NCI-H748 (cell line): ENCODE measurements around the gene SH2D7.

Experiments used
- DNase-seq: peaks from one replicate; lab custom pipeline; 2025; ENCODE audit not compliant: unreplicated experiment; lab: John Stamatoyannopoulos, UW

SH2D7 gene

DNA sequence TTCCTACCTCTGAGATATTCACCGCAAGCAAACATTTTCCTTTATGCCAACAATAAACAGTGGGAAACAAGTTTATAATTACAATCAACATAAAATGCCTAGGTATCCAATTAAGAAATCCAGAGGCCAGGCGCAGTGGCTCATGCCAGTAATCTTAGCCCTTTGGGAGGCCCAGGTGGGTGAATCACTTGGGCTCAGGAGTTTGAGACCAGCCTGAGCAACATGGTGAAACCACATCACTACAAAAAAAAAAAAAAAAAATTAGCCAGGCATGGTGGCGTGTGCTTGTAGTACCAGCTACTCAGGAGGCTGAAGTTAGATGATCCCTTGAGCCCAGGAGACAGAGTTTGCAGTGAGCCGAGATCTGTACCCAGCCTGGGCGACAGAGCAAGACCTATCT, 32.1 kb upstream of the SH2D7 start:
- no peak for DNase-seq

- peak; percentile 13 for DNase-seq
Observed at GRCh38 chr15:78061963-78062427, 30.4 kb upstream of the SH2D7 start.

DNA sequence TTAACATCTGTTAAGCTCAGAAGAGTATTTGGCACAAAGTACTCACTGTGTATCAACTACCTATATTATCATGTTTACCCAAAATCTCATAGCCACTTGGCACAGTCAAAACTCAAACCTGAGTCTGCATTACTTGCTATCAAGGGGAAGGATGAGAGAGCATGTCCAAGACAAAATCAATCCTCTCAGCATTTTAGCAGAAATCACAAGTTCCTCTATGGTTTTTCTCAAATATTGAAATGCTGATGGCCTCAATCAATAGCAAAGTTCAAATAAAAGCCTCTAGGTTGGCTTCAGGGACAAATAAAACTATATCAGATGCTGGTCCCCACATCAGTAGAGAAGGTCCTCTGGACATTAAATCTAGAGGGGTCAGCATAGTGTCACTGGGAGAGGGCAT, 29.1 kb upstream of the SH2D7 start:
- DNase-seq = peak; percentile 5

GRCh38 chr15:78063970-78064385, 28.4 kb upstream of the SH2D7 start:
- no peak for DNase-seq

GRCh38 chr15:78064544-78064943, 27.8 kb upstream of the SH2D7 start:
- DNase-seq = no peak

DNA sequence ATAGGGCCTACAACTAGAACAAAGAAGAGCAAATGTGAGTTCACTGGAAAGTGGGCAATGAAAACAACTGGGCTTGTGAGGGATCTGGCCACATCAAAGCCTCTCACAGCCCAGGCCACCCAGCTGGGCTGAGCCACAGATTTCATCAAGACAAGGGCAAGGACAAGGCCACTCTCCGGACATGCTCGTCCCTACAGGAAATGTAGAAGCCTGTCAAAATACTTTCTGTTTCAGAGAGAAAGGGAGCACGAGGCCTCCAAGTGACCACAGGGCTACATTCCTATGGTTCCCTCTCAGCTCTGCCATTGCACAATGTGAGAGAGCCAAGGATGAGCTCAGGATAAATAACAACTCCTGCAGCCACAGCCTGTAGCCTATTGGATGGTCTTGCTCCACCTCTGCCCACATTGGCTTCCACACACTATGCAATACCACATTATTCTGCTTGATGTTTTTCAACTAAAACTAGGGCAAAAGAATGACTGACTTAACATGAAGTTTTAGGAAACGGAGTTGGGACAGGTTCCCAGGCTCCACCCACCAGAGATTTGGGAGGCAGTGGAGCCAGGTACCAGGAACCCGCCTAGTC, 27.0 kb upstream of the SH2D7 start:
- no peak for DNase-seq

GRCh38 chr15:78065973-78066946, 26.1 kb upstream of the SH2D7 start:
- DNase-seq = no peak

GRCh38 chr15:78067328-78068228, 24.8 kb upstream of the SH2D7 start:
- DNase-seq = no peak

GRCh38 chr15:78069052-78069414, 23.3 kb upstream of the SH2D7 start:
- no peak for DNase-seq

- no peak for DNase-seq
Observed at GRCh38 chr15:78069462-78070029, 22.8 kb upstream of the SH2D7 start.

GRCh38 chr15:78070049-78070700, 22.2 kb upstream of the SH2D7 start:
- no peak for DNase-seq

GRCh38 chr15:78071383-78071782, 21.0 kb upstream of the SH2D7 start:
- DNase-seq = no peak

DNA sequence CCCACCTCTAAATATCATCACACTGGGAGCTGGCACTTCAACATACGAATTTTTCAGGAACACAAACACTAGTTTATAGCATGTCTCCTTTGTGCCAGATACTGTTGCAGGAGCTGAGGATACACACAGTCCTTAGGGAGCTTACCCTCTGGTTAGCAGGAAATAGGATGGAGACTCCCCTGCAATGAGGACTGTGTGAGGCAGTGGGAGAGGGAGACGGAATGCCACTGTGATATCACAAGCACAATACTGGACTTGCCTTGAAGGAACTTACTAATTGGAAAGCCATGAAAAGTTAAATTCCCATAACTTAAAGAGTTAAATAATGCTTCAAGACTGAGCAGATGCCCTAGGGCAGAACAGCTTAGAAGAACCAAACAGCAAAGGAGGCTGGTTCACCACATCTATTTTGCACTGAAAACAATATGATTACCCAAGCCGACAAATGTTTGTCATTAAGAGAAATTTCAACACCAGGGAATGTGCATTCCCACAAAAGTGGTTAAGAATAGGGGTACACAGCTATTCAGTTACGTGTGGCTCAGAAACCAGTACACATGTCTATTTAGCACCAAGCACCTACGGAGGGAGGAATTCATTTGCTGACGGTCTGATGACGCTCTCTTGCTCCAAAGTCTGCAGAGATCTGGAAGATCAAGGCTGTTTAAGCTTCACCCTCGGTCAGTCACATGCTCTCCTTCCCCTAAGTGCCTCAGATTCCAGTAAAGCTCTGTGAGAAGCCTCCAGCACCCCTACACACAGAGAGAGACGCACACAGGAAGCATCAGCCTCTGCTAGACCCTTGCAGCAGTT, 20.1 kb upstream of the SH2D7 start:
- no peak for DNase-seq

GRCh38 chr15:78073046-78073787, 19.1 kb upstream of the SH2D7 start:
- no peak for DNase-seq

- peak; percentile 29 for DNase-seq
Observed at GRCh38 chr15:78075490-78076230, 16.7 kb upstream of the SH2D7 start.

- DNase-seq = no peak
Observed at GRCh38 chr15:78076231-78077052, 15.9 kb upstream of the SH2D7 start.
